OCI-LY7 (cell line): ENCODE measurements around the gene HPCA. TPM values are rescaled to one million over a fixed set of nuclear protein-coding genes. Genes with fewer than 3 reads are reported as not detected.

ENCODE experiments used
- Bru-seq: library from RNA; stranded (reverse); fragments of 400-500 nt; gene quantifications from one replicate; lab custom pipeline; 2021; lab: Mats Ljungman, UMichigan
- BruChase-seq, 2 experiments: library from RNA; stranded (reverse); fragments of 400-500 nt; gene quantifications; one replicate each; lab custom pipeline; 2021; lab: Mats Ljungman, UMichigan
- BruUV-seq: library from RNA; stranded (reverse); fragments of 400-500 nt; replicated peaks from 2 replicates; lab custom pipeline; 2021; lab: Mats Ljungman, UMichigan
- CTCF ChIA-PET: fragments of 300-600 bp; sonication (Branson Sonifier 250); formaldehyde crosslinking; loops from one replicate; lab custom pipeline; 2022; ENCODE audit warnings: antibody characterized with exemption; ENCODE audit not compliant: unreplicated experiment; lab: Charles Lee
- POLR2A ChIA-PET: fragments of 300-600 bp; sonication (Branson Sonifier 250); formaldehyde crosslinking; loops from one replicate; lab custom pipeline; 2022; ENCODE audit warnings: antibody characterized with exemption; lab: Charles Lee
- DNase-seq: peaks from one replicate; pipeline ENCODE4 v3.0.0-alpha.2; 2015; ENCODE audit warnings: low spot score
- H2AFZ ChIP-seq: fragments of 200-600 bp; sonication (generic), shearing (Covaris generic); 2 replicates; pipeline ENCODE4 v1.6.1; 2014; ENCODE audit warnings: mild to moderate bottlenecking, antibody characterized with exemption, low read length, moderate library complexity
- H3K27ac ChIP-seq: fragments of 200-600 bp; sonication (generic); 2 replicates; pipeline ENCODE4 v1.5.1; 2014; ENCODE audit warnings: mixed run types, low read depth, mild to moderate bottlenecking, moderate library complexity, low read length, inconsistent platforms; ENCODE audit not compliant: poor library complexity, severe bottlenecking
- H3K36me3 ChIP-seq: fragments of 200-600 bp; sonication (generic); 2 replicates; pipeline ENCODE4 v1.6.1; 2014; ENCODE audit warnings: mild to moderate bottlenecking, antibody characterized with exemption, low read length, moderate library complexity, mixed read lengths; ENCODE audit not compliant: insufficient read depth
- H3K4me1 ChIP-seq: fragments of 200-600 bp; sonication (generic); 2 replicates; pipeline ENCODE4 v1.5.1; 2014; ENCODE audit warnings: mild to moderate bottlenecking, low read length; ENCODE audit not compliant: insufficient read depth, poor library complexity, severe bottlenecking
- H3K4me2 ChIP-seq: fragments of 200-600 bp; sonication (generic); 2 replicates; pipeline ENCODE4 v1.6.1; 2014; ENCODE audit warnings: mild to moderate bottlenecking, low read length
- H3K4me3 ChIP-seq: fragments of 200-600 bp; sonication (generic); 2 replicates; pipeline ENCODE4 v1.5.1; 2014; ENCODE audit warnings: mild to moderate bottlenecking, low read depth, low read length; ENCODE audit not compliant: poor library complexity, severe bottlenecking
- H3K79me2 ChIP-seq: fragments of 200-600 bp; sonication (generic); 2 replicates; pipeline ENCODE4 v1.6.1; 2016; ENCODE audit warnings: low read depth, mild to moderate bottlenecking, low read length, moderate library complexity, mixed read lengths; ENCODE audit not compliant: insufficient read depth
- H3K9me2 ChIP-seq: fragments of 200-600 bp; sonication (generic); 2 replicates; pipeline ENCODE4 v1.6.1; 2016; ENCODE audit warnings: mild to moderate bottlenecking, low read length, mixed read lengths; ENCODE audit not compliant: insufficient read depth
- H3K9me3 ChIP-seq: fragments of 200-600 bp; sonication (generic); 2 replicates; pipeline ENCODE4 v1.6.1; 2014; ENCODE audit warnings: mild to moderate bottlenecking, mixed run types, low read length, mixed read lengths
- H4K20me1 ChIP-seq: fragments of 200-600 bp; sonication (generic); 2 replicates; pipeline ENCODE4 v1.6.1; 2014; ENCODE audit warnings: mild to moderate bottlenecking, antibody characterized with exemption, low read length, moderate library complexity, mixed read lengths; ENCODE audit not compliant: insufficient read depth
- CTCF ChIP-seq: fragments of 200-600 bp; sonication (generic); conservative IDR thresholded peaks from 2 replicates; pipeline ENCODE4 v1.5.1; 2014; ENCODE audit warnings: mild to moderate bottlenecking, antibody characterized with exemption, low read length, moderate library complexity, mixed read lengths
- EZH2phosphoT487 ChIP-seq: fragments of 200-600 bp; sonication (generic); IDR thresholded peaks from 2 replicates; pipeline ENCODE4 v1.6.1; 2018; ENCODE audit warnings: low read depth, borderline replicate concordance, mild to moderate bottlenecking, mixed run types, antibody characterized with exemption, low read length, moderate library complexity, mixed read lengths
- intact Hi-C: fragments of 100-400 bp; cut with micrococcal nuclease; formaldehyde crosslinking; loops from one replicate; pipeline ENCODE4 v1.10.0; 2022; ENCODE audit not compliant: unreplicated experiment
- long read RNA-seq: library from polyadenylated mRNA; stranded (forward); transcript quantifications from one replicate; pipeline ENCODE4 v2.0.0, GENCODE V29; 2022
- total RNA-seq, 2 experiments: library from RNA; depleted of rRNA in 1 of 2; stranded (reverse); fragments of >200 nt in 1 of 2; shearing (Covaris generic) in 1 of 2; gene quantifications; 2 replicates each; pipeline ENCODE4 v1.2.3, GENCODE V29; 2014 to 2022

HPCA gene
- 3.3 and 4.2 TPM in 2 replicates for total RNA-seq (2014; rRNA removed; shearing (Covaris generic))
- total RNA-seq (2022) = 0.36 and 1.2 TPM in 2 replicates
- percentile 18 among the genes with signal in this experiment for Bru-seq, nascent RNA
- percentile 26 among the genes with signal in this experiment for BruChase-seq, experiment 1, labeled RNA remaining after a 6-hour chase
- percentile 26 among the genes with signal in this experiment for BruChase-seq, experiment 2, labeled RNA remaining after a 2-hour chase
- long read RNA-seq, partial matches to known transcripts = 0 of 1 reads
- long read RNA-seq, other reads (novel, unspliced or antisense) = 1 of 1 reads

DNA sequence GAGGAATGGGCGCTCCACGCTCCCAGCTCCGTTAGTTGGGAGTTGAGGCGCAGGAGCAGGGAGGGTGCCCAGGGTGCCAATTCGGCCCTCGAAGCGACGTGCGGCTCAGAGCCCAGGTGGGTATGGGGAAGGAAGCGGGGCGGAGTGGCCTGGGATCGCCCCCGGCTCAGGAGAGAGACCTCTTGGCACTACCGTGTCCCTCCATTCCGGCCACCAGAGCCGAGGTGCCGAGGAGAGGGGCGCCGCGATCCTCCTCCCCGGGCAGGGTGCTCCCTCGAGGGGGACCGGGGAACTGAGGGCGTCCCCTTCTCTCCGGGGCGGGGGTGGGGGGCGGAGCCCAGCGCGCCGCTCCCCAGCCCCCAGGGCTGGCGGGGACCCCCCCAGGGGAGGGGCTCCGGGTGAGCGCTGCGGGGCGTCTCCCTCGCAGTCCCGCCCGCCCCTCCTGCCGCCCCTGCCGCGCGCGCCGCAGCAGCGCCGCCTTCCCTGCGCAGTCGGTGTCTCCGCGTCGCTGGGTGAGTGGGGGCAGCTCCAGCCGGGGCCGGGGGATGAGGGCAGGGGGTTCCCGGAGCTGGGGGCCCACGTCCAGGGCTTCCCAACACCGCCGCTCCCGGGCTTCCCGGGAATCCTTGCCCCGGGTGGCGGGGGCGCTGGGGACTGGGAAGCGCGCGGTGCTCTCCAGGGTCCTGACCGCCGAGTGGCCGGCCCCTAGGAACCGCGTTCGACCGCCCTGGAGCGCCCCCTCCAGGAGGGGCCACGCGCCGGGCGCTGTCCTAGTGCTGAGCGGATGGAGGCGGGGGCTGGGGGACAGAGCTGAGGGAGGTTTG is at the start of gene HPCA:
Gene HPCA, plus strand, starts transcription at position 488 of the 824 bp plus-strand sequence. CDS start 2,408 bp downstream, outside the sequence.
- Histone ChIP-seq H2AFZ (no peak within 1 kb of the TSS), H4K20me1 (no peaks in the 10 kb centered on the region), H3K9me3 (no peaks in the 10 kb centered on the region), H3K4me1 (no peaks in the 10 kb centered on the region), H3K4me3 (no peak within 1 kb of the TSS), H3K36me3 (no peaks in the 10 kb centered on the region), H3K79me2 (no peaks in the 10 kb centered on the region), H3K27ac (no peak within 1 kb of the TSS), H3K4me2 (no peak within 1 kb of the TSS), H3K9me2 (no peaks in the 10 kb centered on the region)
- DNase-seq = no peak
- ChIA-PET CTCF (no interaction called here), POLR2A (interaction anchor here (0.5 kb wide), 1 partner anchor 113 kb away, joined by 3 read pairs; no protein-coding TSS in a partner anchor)
- BruUV-seq = no TSS peak
- intact Hi-C loops = no loop called here
- TF ChIP-seq CTCF (peak; percentile 44; the same call in 1 of the 2 replicates), EZH2phosphoT487 (no peak)

DNA sequence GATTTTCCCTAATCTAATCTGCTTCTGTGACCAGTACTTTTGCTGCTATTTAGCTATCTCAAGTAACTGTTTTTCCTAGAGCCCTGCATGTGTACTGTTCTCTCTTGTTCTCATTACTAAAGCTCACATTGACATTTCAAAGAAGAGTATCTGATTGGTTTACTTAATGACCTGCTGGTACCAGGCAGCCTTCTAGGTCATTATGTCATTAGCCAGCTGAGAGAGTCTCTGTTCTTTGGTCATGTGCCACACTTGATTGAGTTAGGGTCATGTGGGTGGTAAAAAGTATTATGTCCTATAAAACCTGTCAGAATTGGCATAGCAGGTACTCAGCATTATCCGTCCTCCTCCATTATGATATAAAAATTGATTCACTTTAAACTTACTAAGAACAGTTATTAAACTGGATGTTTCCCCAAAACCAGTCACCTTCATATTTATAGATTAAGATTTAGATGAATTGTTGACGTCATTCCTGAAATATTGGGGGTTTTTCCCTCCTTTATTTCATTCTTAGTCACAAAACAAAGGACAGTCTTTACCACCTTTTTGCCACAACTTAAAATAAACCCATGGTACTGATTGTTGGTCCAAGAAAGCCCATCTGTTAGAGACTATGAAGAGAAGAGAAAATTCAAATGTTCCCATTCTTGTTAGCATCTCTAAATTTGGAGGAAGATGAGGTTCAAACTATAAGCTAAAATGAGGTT is 37.8 kb upstream of the HPCA start:
- H2AFZ ChIP-seq = no peak overlapping the region
- no peaks in the 10 kb centered on the region for H4K20me1 ChIP-seq
- H3K9me3 ChIP-seq = no peaks in the 10 kb centered on the region
- no peak for TF ChIP-seq EZH2phosphoT487
- TF ChIP-seq CTCF = no peak
- H3K4me3 ChIP-seq = no peak overlapping the region
- ChIA-PET POLR2A (interaction anchor here (0.6 to 1.8 kb wide), 3 partner anchors 13 to 20 kb away, joined by 3 to 4 read pairs (median 3); no protein-coding TSS in a partner anchor), CTCF (no interaction called here)
- no peaks in the 10 kb centered on the region for H3K79me2 ChIP-seq
- no peak for DNase-seq
- intact Hi-C loops = no loop called here
- H3K36me3 ChIP-seq = peaks cover 80% of the 10 kb centered on the region
- H3K27ac ChIP-seq = no peak overlapping the region
- BruUV-seq = no TSS peak
- H3K4me2 ChIP-seq = no peak overlapping the region
- H3K4me1 ChIP-seq = no peaks in the 10 kb centered on the region
- H3K9me2 ChIP-seq = no peaks in the 10 kb centered on the region
